CD4-positive, alpha-beta T cell treated with Interleukin-12 subunit alpha and Interleukin-12 subunit beta, for 1 hour (primary cell): ENCODE measurements around the gene GGTA1.
"Not testable (repeated sequence)": the region's sequence is repeated elsewhere in the genome, so short reads cannot be mapped to it uniquely, and the experiment has no call there.

Source experiments
- DNase-seq: peaks from one replicate; pipeline ENCODE4 v3.0.0-alpha.2; 2020

Gene GGTA1

DNA sequence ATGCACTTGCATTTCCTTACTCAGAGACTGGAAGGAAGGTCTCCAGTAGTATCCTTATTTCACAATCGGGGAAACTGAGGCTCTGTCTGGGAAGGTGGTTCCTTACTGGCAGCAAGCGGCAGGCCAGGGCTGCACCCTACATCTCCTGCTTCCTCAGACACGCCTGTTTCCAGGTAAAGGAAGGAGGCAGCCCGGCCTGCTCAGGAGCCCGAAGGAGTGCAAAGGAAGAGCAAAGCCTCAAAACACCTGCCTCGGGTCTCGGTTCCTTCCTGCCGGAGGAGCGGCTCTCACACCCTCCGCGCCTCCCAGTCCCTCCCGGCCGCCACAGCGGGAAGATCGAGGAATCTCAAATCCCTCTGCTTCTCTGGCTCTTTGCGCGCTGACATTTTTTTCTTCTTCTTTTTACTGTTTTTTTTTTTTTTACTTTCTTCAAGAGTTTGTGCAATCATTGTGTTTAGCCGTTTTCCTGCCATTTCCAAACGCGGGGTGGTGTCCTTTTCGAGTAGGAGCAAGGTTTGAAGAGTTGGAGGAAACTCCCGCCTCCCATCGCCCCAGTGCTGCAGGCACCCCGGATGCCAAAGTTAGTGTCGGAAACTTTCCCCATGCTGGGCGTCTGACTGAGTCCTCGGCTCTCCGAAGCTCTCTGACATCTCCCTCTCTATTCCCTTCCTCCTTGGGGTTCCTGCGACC lies 1.0 kb downstream of the GGTA1 start:
- DNase-seq: no peak

DNA sequence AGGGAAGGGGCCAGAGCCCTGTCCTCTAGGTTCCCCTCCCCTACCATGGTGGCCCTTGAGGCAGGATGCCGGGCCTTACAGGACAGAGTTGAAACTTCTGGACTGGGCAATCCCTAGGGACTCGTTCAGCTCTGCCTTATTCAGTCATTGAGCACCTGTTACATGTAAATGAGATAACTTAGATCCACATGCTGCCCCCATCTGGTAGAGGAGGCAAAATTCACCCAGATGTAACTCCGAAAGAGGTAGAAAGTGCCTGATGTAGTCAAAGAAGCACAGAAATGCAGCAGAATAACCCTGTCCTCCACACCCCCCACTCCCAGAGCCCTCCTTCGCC lies 1.5 kb downstream of the GGTA1 start:
- DNase-seq: peak; percentile 44

DNA sequence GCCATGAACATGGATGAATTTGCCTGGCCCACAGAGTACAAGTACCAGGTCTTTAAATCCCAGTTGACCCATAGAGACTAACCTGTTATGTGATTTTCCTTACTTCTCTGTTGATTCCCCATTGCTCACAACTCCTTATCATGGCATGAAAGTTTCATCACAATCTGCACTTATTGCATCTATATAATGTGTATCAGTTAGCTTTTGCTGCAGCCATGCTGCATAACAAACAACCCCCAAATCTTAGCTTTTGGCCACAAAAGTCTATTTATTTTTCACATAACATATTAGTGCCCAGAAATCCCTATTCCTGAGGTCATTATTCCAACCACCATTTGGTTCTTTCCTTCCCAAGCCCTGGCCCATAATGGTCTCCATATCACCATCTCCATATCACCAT lies 3.7 kb downstream of the GGTA1 start:
- no peak for DNase-seq

DNA sequence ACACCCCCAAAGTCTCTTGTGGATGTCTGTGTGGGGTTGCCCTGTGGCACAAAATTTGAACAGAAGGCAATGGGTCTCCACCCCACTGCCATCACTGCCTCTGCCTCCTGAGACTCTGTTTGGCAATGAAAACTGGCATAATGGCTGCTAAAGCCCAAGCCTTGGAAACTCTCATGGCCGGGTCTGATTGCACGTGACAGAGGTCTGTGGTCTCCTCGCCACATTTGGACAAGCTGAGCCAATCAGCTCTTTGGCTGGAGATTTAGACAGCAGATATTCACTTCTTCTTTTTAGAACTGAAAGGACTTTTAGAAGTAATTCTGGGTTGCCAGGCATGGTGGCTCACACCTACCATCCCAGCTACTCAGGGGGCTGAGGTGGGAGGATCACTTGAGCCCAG lies 5.5 kb downstream of the GGTA1 start:
- DNase-seq: no peak

DNA sequence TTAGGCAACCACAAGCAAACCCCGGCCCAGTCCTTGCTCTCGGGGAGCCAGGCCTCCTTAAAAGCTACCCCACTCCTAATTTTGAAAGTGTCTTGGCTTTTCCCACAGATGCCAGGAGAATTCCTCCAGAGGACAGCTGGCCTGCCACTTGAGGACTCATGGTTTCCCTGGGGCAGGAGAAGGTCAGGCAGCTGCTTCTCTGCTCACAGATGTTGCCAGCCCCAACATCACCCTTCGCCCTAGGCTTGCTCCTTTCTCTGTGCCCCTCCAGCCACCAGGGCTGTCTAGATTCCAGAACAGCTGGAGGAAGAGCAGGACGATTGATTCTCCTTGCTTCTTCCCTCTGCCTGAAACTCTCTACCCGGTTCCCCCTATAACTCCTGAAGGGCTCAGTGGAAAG lies 8.5 kb downstream of the GGTA1 start:
- no peak for DNase-seq

DNA sequence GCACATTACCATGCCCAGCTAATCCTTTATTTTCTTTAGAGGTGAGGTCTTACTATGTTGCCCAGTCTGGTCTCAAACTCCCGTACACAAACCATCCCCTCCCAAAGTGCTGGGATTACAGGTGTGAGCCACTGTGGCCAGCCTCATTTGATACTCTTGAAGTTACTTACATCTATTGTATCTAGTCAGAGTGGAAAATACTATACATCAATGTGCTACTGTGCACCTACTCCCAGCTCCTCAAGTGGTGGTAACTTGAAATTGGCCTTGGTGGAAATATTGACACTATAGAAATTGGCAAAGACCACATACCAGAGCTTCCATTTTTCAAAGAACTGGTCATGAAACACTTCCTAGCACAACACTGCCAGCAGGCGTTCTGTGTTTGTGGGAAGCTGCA lies 10.3 kb downstream of the GGTA1 start:
- DNase-seq: no peak

DNA sequence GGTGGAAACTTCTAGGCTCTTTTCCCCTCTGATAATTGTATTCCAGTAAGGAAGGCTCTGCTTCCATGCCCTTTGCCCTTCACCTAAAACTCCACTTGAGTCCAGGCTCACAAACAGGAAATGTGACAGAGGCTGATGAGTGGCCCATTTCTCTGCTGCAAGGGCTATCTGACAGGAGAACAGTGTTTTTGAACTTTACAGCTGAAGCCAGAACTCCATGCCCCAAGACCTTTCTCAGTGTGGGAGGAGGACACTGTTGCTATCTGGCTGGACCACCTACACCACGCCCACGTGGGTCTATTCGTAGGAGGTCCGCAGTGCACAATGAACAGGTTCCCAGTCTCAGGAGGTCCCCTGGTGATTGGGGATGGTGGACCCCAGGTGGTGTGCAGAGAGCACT lies 13.6 kb downstream of the GGTA1 start:
- no peak for DNase-seq

DNA sequence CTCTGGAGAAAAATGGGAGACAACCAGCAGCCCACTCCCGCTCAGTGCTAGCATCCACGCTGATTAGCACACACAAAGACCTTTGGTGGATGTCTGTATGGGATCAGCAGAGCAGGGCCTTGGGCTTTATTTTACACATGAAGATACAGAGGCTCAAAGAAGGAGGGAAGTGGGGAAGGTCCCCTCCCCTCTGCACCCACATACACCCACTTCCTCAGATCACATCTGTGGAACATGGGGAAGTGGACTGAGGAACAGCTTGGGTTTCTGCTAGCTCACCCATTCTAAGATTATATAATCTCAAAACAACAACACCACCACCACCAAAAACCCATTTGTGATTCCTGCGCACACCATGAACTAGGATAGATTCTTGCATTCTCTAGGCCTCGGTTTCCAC lies 14.0 kb downstream of the GGTA1 start:
- no peak for DNase-seq

DNA sequence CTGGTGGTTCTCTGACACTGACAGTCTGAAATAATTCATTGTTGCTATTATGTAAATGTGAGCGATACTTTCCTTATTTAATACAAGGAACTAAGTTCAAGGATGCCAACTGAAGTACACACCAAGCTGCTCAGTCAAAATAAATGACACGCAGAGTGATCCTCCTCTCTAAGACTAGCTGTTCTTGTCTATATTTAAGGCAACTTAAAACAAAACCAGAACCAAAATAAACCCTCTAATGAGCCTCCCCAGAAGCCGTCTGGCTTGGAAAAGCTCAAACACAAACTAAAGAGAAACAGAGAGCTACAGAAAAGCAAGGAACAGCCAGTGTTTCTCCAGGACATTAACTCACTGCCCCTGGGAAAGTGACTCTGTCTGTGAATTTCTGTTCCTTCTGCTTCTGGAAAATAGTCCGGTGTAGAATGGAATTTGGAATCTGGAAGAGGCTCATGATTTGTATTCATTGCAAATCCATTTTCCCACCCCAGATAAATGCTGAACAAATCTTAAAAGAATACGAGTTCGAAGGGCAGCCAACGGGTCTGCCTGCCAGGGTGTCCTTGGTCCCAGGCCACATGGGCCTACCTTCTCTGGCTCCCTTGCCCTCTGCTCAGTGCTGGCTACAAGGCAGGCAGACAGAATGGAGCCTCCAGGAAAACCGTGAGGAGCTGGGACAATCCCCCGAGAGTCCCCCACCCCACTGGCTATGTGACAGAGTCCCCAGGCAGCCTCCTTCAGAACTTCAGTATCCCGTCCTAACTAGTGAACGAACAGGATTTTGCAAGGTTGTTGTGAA lies 14.8 kb downstream of the GGTA1 start:
- DNase-seq: no peak

DNA sequence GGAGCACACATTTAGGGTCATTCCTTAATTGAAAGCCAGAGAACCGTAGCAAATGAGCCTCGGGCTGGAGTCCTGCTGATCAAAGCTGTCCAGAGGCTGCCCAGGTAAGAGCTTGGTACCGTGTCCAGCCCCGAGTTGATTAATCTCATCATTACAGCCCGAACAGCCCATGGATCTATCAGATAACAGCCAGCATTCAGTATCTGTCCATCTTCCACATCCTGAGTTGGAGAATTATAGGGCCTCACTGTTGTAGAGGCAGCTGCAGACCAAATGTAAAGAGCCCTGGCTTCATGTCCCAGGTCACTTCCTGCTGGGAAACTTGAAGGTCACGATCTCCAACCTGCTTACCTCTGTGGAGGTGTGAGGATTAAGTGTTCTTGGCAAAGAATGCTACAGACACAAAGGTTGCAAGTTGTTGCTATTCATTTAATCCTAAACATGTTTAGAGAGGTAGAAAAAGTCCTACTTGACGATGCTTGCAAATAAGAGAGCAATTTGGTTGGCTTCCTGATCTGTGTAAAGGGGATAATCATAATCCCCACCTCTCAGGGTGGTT lies 16.1 kb downstream of the GGTA1 start:
- no peak for DNase-seq

DNA sequence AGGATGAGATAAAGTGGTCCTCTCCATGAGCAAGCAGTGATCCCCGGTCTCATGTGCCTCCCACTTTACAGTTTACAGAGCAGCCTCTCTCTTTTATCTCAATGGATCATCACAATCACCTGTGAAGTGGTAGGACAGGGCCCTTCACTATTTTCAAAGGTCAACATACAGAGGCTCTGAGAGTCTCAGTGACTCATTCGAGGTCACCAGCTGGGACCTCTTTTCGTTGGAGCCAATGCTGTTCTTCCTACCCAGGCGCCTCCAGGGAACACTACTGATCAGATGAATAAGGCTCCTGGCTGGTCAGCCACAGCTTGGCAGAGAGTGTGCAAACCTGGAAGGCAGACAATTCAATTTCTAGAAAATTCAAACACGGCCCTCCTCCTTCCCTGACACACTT lies 16.6 kb downstream of the GGTA1 start:
- no peak for DNase-seq

DNA sequence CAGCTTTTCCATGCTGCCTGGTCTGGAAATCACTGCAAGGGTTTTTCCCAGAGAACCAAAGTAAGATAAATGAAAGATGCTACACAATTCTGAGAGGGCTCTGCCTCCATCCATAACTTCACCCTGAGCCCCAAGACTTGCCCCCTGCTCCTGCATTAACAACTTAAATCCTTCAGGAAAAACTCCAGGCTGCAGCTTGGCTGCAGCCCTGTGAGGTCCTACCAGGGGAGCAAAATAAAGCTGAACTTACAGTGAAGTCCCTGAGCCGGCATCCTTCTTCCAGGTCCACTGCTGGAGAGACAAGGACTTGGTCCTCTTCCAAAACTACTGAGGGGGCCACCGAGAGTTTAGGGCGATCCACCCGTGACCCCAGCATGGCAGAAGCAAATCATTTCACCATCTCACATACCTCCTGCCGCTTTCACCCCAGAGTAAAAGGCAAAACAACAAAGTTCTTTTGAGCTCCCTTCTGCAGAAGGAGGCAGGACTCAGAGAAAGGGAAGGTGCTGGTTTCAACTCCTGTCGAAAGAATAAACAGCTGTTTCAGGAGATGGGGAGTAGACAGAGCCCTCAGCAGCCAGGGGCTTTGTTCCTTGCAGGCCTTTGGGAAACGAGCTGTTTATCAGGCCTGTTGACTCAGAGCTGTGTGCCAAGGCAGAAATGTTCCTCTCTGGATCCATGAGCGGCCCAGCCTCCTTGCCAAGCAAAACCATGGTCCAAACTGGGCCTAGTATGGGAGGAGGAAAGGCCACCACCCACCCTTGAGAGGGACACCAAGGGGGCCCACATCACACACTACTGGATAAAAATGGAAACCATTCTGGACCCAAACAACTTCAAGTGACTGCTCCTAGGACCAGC lies 20.6 kb downstream of the GGTA1 start:
- no peak for DNase-seq

DNA sequence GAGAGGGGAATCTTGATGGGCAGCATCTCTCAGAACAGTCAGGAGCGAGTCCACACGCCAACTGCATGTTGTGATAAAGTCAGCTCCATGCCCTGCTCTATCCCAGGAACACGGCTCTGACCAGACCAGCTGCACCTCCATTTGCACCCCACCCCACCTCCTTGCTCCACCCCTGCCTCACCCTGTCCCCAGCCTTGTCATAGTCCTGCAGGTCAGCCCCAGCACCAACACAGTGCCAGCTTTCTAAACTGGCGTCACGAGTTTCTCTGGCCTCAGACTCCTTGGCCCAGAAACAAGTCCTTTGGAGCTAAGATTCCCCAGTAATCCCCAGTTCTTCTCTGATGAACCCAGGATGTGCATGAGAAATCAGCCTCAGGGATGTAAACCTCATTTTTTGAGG lies 23.5 kb downstream of the GGTA1 start:
- no peak for DNase-seq

DNA sequence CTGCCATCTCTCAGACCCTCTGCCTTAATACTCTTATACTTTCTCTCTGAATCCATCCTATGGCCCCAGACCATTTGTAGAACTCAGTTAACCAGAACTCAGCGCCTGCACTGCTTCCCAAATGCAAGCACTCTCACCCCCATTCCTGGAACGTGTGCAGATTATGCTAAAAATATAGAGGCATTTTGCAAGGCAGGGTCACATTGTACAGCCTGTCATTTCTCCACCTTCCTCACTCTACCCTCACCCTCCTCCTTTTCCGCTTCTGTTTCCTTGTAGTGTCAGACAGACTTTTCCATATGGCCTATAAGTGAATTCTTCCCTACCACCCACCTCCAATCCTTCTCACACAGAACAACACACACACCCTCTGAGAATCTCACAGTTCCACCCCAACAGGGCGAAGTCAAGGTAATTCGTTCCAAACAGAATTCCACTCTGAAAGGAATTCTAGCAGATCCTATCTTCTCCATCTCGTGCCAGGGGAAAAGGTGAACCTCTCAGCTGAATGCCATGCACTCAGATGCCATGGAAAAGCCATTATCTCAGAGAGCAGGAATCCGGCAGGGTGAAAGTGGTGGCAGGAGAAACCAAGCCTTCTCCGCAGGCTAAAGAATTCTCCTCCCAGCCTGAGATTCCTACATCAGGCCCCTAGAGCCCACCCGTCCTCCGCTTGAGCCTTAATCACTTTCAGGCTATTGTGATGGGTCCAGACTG lies 25.3 kb downstream of the GGTA1 start:
- no peak for DNase-seq

DNA sequence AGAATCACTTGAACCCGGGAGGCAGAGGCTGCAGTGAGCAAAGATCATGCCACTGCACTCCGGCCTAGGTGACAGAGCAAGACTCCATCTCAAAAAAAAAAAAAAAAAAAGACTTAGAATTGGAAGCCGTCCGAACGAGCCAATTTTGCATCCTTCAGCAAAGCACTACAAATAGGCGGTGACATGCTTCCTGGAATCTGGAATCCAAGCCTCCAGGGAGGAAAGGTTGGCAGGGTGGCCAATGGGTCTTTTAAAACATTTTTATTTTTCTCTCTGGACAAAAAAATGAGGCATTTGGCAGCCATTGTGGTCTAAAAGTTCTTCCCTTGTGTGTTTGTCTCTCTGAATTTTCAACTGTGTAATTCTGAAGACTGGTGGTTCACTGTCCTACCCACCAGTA lies 26.4 kb downstream of the GGTA1 start:
- no peak for DNase-seq

DNA sequence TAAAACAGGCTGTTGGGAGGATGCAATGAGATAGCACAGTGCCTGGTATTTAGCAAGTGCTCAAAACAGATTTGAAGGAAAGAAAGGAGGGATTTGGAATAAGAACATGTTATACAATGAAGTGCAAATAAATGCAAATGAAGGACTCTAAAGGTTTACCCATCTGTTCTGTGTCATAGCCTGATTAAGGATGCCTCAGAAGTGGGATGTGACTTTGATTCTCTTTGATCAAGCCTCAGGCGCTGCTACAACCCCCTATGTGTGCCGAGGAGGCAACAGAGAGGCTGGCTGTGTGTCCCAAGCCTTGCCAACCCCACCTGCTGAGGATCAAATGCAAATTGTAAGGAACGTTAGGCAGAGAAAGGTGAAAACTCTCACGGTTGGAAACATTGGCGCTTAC lies 27.2 kb downstream of the GGTA1 start:
- no peak for DNase-seq

DNA sequence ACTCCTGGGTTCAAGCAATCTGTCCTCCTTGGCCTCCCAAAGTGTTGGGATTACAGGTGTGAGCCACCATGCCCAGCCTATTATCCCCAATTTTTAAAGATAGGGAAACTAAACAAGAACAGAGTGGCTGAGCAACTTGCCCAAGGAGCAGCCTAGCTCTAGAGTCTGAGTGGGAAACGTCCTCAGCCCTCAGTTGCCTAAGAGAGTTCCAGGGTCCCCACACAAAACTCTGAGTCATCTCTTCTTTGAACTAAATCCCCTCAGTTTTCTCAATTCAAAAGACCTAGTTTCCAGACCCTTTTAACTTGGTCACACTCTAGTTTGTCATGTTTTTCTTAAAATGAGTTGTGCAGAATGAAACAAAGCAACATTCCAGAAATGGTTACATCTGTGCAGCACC lies 33.5 kb downstream of the GGTA1 start:
- no peak for DNase-seq

DNA sequence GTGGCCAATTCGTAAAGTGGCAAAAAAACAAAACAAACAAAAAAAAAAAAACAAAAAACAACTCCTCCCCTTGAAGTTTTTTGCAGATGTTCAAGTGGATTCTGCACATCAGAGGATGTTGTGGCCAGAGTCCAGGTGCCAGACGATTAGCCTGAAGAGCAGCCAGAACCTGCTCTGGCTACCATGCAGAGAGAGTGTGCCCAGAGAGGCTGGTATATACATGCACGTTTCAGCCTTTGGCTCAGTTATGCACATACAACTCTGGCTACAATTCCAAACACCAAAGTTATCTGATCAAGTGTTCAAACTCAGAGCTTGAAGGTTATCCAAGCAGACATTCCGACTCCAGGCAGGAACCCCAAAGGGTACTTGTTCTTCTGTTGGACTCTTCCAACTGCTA lies 34.7 kb downstream of the GGTA1 start:
- no peak for DNase-seq

DNA sequence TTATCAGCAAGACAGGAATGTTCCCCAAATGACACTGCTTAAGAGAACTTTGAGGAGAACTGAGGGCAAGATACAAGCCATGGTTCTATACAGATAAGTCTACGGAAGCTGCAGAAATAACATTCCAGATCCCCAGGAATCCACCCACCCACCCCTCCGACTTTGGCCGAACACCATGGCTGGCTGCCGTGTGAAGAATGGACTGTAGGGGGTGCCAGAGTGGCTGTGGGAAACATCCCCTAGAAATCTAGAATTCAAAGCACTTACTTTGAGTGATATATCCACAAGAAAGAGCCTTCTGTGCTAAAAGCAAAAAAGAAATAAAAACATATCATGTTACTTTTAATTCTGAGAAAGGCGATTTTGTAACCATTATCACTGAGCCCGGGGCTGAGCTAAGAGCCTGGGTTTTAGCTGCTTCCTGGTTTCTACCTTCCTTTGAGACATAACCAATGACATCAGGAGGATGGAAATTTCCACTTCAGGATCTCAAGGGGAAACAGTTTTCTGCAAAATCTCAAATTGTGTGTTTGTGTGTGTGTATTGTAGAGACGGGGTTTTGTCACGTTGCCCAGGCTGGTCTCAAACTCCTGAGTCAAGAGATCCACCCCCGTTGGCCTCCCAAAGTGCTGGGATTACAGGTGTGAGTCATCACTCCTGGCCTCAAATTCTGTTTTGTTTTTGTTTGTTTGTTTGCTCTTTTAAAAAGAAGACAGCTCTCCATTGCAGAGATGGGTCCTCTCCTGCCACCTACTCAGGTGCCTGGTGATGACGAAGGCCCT lies 36.4 kb downstream of the GGTA1 start:
- DNase-seq: peak; percentile 5

DNA sequence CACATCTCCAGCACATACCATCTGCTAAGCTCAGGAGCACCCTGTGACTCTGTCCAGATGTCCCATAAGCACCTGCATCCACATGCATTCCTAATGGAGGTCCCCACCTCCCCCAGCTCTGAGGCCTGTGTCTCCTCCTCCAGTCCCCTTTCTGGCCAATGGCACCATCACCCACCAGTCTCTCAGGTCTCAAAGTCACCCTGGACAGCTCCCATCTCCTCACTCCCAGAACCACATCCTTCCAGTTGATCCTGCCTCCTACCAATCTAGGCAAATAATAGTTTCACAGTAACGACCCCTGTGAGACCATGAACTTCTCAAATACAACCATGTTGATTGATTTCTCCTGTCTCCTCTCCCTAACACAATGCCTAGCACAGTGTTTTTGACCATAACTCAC lies 40.1 kb downstream of the GGTA1 start:
- DNase-seq: no peak

DNA sequence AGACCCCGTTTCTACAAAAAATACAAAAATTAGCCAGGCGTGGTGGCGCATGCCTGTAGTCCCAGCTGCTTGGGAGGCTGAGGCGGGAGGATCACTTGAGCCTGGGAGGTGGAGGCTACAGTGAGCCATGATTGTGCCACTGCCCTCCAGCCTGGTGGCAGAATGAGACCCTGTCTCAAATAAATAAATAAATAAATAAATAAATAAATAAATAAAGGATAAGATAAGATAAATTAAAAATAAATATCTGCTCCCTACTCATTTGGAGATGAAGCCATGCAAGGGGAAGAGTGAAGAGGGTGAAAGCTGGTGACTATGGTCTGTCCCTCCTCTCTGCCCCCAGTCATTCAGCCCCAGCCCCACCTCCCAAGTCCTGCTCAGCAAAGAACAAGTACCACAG lies 41.2 kb downstream of the GGTA1 start:
- DNase-seq: not testable (repeated sequence)
